HepG2 (cell line): ENCODE results near the gene VIT. TPM values are rescaled to one million over a fixed set of nuclear protein-coding genes. Genes with fewer than 3 reads are reported as not detected.

Source experiments
- AGO1 ChIP-seq: fragments of 200-400 bp; formaldehyde crosslinking; IDR thresholded peaks from 2 replicates; pipeline ENCODE4 v1.6.1; 2017; ENCODE audit warnings: mild to moderate bottlenecking, low read depth, low read length, moderate library complexity; ENCODE audit not compliant: poor library complexity, severe bottlenecking
- ATF3 ChIP-seq: sonication (generic); formaldehyde crosslinking; IDR thresholded peaks from 2 replicates; pipeline ENCODE4 v1.4.0; 2020; ENCODE audit warnings: missing genetic modification reagents
- ATF5 ChIP-seq: sonication (generic); formaldehyde crosslinking; IDR thresholded peaks from 2 replicates; pipeline ENCODE4 v1.4.0; 2020; ENCODE audit warnings: mild to moderate bottlenecking, low read depth, missing genetic modification reagents
- CREB3 ChIP-seq: sonication (generic); formaldehyde crosslinking; IDR thresholded peaks from 2 replicates; pipeline ENCODE4 v1.5.0; 2020; ENCODE audit warnings: missing genetic modification reagents
- FLYWCH1 ChIP-seq: sonication (generic); formaldehyde crosslinking; IDR thresholded peaks from 2 replicates; pipeline ENCODE4 v1.8.1; 2023; ENCODE audit warnings: mild to moderate bottlenecking, missing genetic modification reagents
- FOXK2 ChIP-seq: fragments of 450-650 bp; IDR thresholded peaks from 2 replicates; pipeline ENCODE4 v1.6.1; 2016
- GMEB1 ChIP-seq: sonication (generic); formaldehyde crosslinking; IDR thresholded peaks from 2 replicates; pipeline ENCODE4 v1.5.1; 2020; ENCODE audit warnings: missing genetic modification reagents, mild to moderate bottlenecking, borderline replicate concordance
- HMGXB4 ChIP-seq, 2 experiments: sonication (generic) in 1 of 2; formaldehyde crosslinking in 1 of 2; IDR thresholded peaks; 2 replicates each; pipeline versions ENCODE4 v1.4.0 to v1.6.1; 2018 to 2020; ENCODE audit warnings: missing genetic modification reagents in 2 of 2, borderline replicate concordance in 1 of 2, low read depth in 1 of 2, mild to moderate bottlenecking in 1 of 2, missing biosample characterization in 1 of 2
- HNF4A ChIP-seq: sonication (generic); formaldehyde crosslinking; IDR thresholded peaks from 2 replicates; pipeline ENCODE4 v1.4.0; 2020; ENCODE audit warnings: missing genetic modification reagents
- ISX ChIP-seq: sonication (generic); formaldehyde crosslinking; conservative IDR thresholded peaks from 2 replicates; pipeline ENCODE4 v1.5.0; 2020; ENCODE audit warnings: missing genetic modification reagents
- JUN ChIP-seq: sonication (generic); formaldehyde crosslinking; IDR thresholded peaks from 2 replicates; pipeline ENCODE4 v1.4.0; 2020; ENCODE audit warnings: mild to moderate bottlenecking, missing genetic modification reagents
- JUNB ChIP-seq: sonication (generic); formaldehyde crosslinking; IDR thresholded peaks from 2 replicates; pipeline ENCODE4 v1.8.0; 2022; ENCODE audit warnings: missing genetic modification reagents, mild to moderate bottlenecking, borderline replicate concordance
- KDM3A ChIP-seq: IDR thresholded peaks from 2 replicates; pipeline ENCODE4 v1.6.1; 2018; ENCODE audit warnings: low read depth, missing compliant biosample characterization
- LBX2 ChIP-seq: sonication (generic); formaldehyde crosslinking; IDR thresholded peaks from 2 replicates; pipeline ENCODE4 v1.5.0; 2020; ENCODE audit warnings: missing genetic modification reagents, mild to moderate bottlenecking, borderline replicate concordance
- NR2F1 ChIP-seq, 2 experiments: fragments of 450-650 bp in 1 of 2; formaldehyde crosslinking in 1 of 2; IDR thresholded peaks; 2 replicates each; pipeline versions ENCODE4 v1.5.0 to v1.6.1; 2016 to 2020; ENCODE audit warnings: mild to moderate bottlenecking in 1 of 2, missing compliant biosample characterization in 1 of 2, missing genetic modification reagents in 1 of 2, moderate library complexity in 1 of 2
- PBX2 ChIP-seq: IDR thresholded peaks from 2 replicates; pipeline ENCODE4 v1.6.1; 2016; ENCODE audit warnings: control low read depth
- TOPORS ChIP-seq: sonication (generic); formaldehyde crosslinking; IDR thresholded peaks from 2 replicates; pipeline ENCODE4 v1.8.0; 2023; ENCODE audit warnings: mild to moderate bottlenecking, missing genetic modification reagents
- XBP1 ChIP-seq: sonication (generic); formaldehyde crosslinking; IDR thresholded peaks from 2 replicates; pipeline ENCODE4 v1.5.0; 2020; ENCODE audit warnings: missing genetic modification reagents
- ZNF251 ChIP-seq: sonication (generic); formaldehyde crosslinking; IDR thresholded peaks from 2 replicates; pipeline ENCODE4 v1.9.0; 2021; ENCODE audit warnings: mild to moderate bottlenecking, missing genetic modification reagents
- ZNF274 ChIP-seq: sonication (generic); formaldehyde crosslinking; IDR thresholded peaks from 2 replicates; pipeline ENCODE4 v1.5.1; 2020; ENCODE audit warnings: mild to moderate bottlenecking, missing genetic modification reagents
- ZNF672 ChIP-seq: sonication (generic); formaldehyde crosslinking; IDR thresholded peaks from 2 replicates; pipeline ENCODE4 v1.8.1; 2022; ENCODE audit warnings: missing genetic modification reagents
- ZNF75D ChIP-seq: sonication (generic); formaldehyde crosslinking; IDR thresholded peaks from 2 replicates; pipeline ENCODE4 v1.8.1; 2023; ENCODE audit warnings: missing genetic modification reagents, mild to moderate bottlenecking, borderline replicate concordance
- ZNF768 ChIP-seq: sonication (generic); formaldehyde crosslinking; IDR thresholded peaks from 2 replicates; pipeline ENCODE4 v1.4.0; 2020; ENCODE audit warnings: missing genetic modification reagents
- ZNF841 ChIP-seq: sonication (generic); formaldehyde crosslinking; IDR thresholded peaks from 2 replicates; pipeline ENCODE4 v1.8.1; 2023; ENCODE audit warnings: missing genetic modification reagents, borderline replicate concordance
- ZNF891 ChIP-seq: sonication (generic); formaldehyde crosslinking; IDR thresholded peaks from 2 replicates; pipeline ENCODE4 v1.5.0; 2020; ENCODE audit warnings: mild to moderate bottlenecking, missing genetic modification reagents
- polyA plus RNA-seq, 8 experiments: library from polyadenylated mRNA; depleted of rRNA in 3 of 8; stranded (reverse) in 7 of 8; unstranded in 1 of 8; fragments of >200 nt; fragmentation: Illumina TruSeq in 4 of 8; extraction: Trizol in 4 of 8; gene quantifications; 2 replicates each; pipeline versions ENCODE4 v1.2.1 to v1.2.3, GENCODE V29; 2011 to 2016; ENCODE audit warnings: low read depth in 4 of 8, missing spikeins in 1 of 8, mixed read lengths in 1 of 8; ENCODE audit not compliant: insufficient read depth in 1 of 8
- total RNA-seq, 5 experiments: library from RNA; depleted of rRNA; stranded (reverse); fragments of >200 nt; fragmentation: Illumina TruSeq; extraction: Trizol; gene quantifications; 2 replicates each; pipeline ENCODE4 v1.2.3, GENCODE V29; 2016; ENCODE audit warnings: low read depth in 1 of 5

VIT gene
- total and polyA plus RNA-seq, 2 of the 13 experiments (the other 11 are each of a cell fraction or from before 2014, with no cell fraction given) = not detected

- TF ChIP-seq KDM3A (CRISPR knock-in tag) = peak; percentile 42; the same call in 1 of the 2 replicates
- TF ChIP-seq JUN (CRISPR knock-in tag) = peak; percentile 88
- TF ChIP-seq ZNF768 (CRISPR knock-in tag) = no peak
- TF ChIP-seq XBP1 (CRISPR knock-in tag) = no peak
- no peak for TF ChIP-seq ZNF672 (CRISPR knock-in tag)
- no peak for TF ChIP-seq LBX2
- TF ChIP-seq JUNB (CRISPR knock-in tag) = peak; percentile 63; the same call in 1 of the 2 replicates
- peak; percentile 66 for TF ChIP-seq FOXK2
- no peak for TF ChIP-seq ISX (CRISPR knock-in tag)
- TF ChIP-seq ZNF274 = no peak
- no peak for TF ChIP-seq PBX2
- TF ChIP-seq ZNF891 = no peak
- no peak for TF ChIP-seq GMEB1 (CRISPR knock-in tag)
- TF ChIP-seq CREB3 (CRISPR knock-in tag) = no peak
- peak in 1 of 2 experiments; percentile 33; a peak in 1 of 4 replicates for TF ChIP-seq HMGXB4 (CRISPR knock-in tag; IDR thresholded peaks at IDR 0.05; ENCODE audit: borderline replicate concordance in 1 of 2, low read depth in 1 of 2)
- peak; percentile 92 for TF ChIP-seq HNF4A (CRISPR knock-in tag)
- no peak for TF ChIP-seq ATF5 (CRISPR knock-in tag)
- no peak for TF ChIP-seq TOPORS (CRISPR knock-in tag)
- TF ChIP-seq ZNF841 (CRISPR knock-in tag) = no peak
- TF ChIP-seq ZNF75D (CRISPR knock-in tag) = no peak
- TF ChIP-seq AGO1 = no peak
- TF ChIP-seq ZNF251 (CRISPR knock-in tag) = no peak
- TF ChIP-seq NR2F1 (CRISPR knock-in tag; IDR thresholded peaks at IDR 0.05) = peak; percentile 84 to 90
- peak; percentile 89 for TF ChIP-seq ATF3 (CRISPR knock-in tag)
- TF ChIP-seq FLYWCH1 (CRISPR knock-in tag) = no peak
Observed at GRCh38 chr2:36659872-36660312, 36.6 kb upstream of the VIT start (continued).
